HFF-Myc (cell line): ENCODE data around the gene BARHL1.

ENCODE experiments used
- DNase-seq: peaks from one replicate; pipeline ENCODE4 v3.0.0-alpha.2; 2011; ENCODE audit warnings: low read depth; ENCODE audit errors: extremely low read depth
- H3K4me3 ChIP-seq: replicated peaks from 2 replicates; pipeline ENCODE4 v1.5.1; 2011; ENCODE audit warnings: low read depth, mild to moderate bottlenecking, control low read depth, low read length
- TF ChIP-seq, protein P1 (sequence below): IDR thresholded peaks from 2 replicates; pipeline ENCODE4 v1.5.1; 2012; ENCODE audit warnings: mild to moderate bottlenecking, low read depth, low read length, control low read depth; ENCODE audit errors: missing control alignments

Gene BARHL1

DNA sequence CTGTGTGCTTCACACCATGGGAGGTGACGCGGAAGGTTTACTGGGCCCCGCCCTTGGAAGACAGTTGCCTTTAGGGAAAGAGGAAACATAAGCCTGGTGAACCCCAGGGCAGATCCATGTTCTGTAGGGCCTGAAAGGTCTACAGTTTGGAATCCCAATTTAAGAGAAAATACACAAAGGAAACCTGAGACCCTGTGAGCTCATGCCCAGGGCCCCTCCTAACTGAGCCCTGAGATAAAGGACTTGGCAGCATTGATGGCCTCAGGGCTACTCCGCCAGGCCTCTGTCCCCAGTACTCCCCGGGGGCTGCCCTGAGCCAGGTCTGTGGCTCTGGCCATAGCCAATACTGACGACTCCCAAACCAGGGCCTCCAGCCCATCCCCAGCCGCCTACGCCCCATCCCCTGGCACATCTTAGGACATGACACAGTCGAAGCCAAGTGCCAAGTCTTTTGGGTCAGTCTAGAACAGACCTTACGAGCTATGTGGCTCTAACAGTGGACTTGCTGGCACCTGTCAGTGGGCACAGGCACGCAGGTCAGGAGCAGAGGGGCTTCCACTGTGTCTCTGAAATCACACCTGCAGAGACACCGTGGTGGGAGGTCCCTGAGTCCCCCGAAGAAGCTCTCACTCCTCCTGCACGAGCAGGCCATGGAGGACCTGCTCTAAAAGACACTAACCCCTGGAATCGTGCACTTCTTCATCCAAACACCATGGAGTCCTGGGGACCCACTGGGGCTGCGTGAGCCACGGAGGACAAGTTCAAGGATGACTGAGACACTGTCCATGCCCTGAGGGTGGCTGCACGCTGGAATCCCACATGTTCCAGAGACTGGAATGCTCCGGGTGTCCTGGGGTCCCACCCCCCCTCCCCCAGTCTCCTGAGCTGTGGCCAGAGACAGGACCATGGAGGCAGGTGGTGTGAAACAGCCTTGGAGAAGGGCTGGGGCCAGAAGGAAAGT lies 40.3 kb upstream of the BARHL1 start:
- DNase-seq, result no peak
- TF ChIP-seq, protein P1, sequence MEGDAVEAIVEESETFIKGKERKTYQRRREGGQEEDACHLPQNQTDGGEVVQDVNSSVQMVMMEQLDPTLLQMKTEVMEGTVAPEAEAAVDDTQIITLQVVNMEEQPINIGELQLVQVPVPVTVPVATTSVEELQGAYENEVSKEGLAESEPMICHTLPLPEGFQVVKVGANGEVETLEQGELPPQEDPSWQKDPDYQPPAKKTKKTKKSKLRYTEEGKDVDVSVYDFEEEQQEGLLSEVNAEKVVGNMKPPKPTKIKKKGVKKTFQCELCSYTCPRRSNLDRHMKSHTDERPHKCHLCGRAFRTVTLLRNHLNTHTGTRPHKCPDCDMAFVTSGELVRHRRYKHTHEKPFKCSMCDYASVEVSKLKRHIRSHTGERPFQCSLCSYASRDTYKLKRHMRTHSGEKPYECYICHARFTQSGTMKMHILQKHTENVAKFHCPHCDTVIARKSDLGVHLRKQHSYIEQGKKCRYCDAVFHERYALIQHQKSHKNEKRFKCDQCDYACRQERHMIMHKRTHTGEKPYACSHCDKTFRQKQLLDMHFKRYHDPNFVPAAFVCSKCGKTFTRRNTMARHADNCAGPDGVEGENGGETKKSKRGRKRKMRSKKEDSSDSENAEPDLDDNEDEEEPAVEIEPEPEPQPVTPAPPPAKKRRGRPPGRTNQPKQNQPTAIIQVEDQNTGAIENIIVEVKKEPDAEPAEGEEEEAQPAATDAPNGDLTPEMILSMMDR, result no peak

DNA sequence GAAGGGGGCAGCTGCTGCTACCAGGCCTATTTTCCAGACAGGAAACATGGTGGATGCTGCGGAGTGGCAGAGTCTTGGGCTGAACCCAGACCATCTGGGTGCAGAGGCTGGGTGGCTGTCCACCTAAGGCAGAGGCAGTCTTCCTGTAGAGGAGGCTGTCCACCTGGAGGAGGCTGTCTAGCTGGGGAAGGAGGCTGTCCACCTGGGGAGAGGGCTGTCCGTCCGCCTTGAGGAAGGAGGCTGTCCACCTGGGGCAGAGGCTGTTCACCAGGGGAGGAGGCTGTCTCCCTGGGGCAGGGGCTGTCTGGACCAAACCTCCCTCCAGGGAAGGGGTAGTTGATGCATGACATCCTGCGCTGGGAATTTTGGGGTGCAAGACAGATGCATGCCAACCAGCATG lies 39.2 kb upstream of the BARHL1 start:
- no peak overlapping the region for H3K4me3 ChIP-seq
- no peak for DNase-seq

More for the DNA sequence above, 40.3 kb upstream of the BARHL1 start:
- H3K4me3 ChIP-seq, result no peak overlapping the region

DNA sequence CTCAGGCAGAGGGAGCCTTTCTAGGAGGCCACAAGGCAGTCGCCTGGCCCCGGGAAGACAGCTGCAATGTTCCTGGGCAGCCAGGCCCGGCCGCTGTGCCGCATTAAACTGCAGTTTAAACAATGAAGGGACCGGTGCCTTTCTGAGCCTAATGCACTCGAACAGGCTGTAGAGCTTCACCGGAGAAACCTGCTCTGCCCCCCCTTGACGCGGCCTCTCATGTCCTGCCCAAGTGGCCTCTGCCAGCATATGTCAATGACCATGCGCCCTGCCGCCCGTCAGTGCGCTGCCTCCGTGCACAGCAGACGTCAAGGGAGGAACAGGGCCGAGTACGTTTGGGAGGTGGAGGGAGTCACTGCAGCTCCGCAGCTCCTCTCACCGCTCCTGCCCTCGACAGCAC lies 38.4 kb upstream of the BARHL1 start:
- no peak for DNase-seq
- TF ChIP-seq, protein P1, result no peak
- no peak overlapping the region for H3K4me3 ChIP-seq

More for the DNA sequence above, 39.2 kb upstream of the BARHL1 start:
- TF ChIP-seq, protein P1, result no peak

DNA sequence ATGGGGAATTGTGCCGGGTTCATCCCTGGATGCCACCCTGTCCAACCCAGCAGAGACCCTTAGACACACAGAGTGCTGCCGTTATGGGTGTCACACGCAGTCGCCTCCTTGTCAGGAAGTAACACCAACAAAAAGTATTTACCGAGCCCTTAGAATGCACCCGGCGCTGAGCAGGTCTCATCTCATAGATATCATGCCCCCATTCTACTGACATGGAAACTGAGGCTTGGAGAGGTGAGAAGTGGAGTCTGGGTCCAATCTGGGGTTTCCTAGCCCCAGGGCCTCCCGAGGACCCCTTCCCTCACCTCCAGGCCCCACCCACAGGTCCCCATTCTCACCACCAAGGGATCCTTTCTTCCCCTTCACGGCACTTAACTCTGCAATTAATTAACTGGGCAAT lies 36.8 kb upstream of the BARHL1 start:
- TF ChIP-seq, protein P1, result no peak
- H3K4me3 ChIP-seq, result no peak overlapping the region
- DNase-seq, result no peak

DNA sequence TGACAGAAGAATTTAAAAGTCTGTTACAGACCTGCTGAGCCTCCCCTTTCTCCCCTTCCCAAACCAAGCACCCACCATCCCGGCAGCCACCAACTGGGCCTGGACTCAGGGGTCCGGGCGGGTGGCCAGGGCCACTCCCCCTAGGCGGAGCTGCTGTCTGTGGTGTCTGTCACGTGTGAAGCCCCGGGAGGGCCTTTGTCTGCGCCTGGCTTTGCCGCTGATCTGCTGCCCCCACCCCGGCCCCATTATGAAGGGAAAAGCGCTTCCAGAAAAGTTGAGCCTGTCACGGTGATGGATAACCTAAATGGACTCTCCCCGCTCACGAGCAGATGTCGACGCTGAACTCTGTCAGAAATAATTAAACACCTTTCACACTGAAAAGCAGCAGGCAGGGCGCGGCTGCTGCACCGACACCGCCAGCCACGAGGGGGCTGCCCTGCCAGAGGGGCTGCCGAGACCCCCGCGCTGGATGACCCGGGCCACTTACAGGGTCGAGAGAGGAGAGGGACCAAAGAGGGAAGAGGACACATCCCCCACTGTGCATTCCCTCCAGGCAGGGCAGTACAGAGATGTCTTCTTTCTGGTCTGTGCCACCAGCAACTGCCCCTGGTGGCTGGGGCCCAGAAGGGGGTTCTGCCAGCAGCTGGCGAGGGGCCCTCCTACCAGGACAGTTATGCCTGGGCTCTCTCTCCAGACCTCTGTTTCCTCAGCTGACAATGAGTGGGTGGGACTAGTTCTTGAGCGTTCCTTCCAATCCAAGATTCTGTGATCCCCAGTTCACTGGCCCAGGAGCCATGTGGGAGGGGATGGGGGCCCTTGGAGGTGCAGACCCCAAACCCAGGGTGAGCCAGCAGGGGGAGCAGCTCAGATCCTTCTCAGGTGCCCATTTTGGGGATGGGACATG lies 36.0 kb upstream of the BARHL1 start:
- H3K4me3 ChIP-seq, result no peak overlapping the region
- TF ChIP-seq, protein P1, result peak; percentile 27
- no peak for DNase-seq

DNA sequence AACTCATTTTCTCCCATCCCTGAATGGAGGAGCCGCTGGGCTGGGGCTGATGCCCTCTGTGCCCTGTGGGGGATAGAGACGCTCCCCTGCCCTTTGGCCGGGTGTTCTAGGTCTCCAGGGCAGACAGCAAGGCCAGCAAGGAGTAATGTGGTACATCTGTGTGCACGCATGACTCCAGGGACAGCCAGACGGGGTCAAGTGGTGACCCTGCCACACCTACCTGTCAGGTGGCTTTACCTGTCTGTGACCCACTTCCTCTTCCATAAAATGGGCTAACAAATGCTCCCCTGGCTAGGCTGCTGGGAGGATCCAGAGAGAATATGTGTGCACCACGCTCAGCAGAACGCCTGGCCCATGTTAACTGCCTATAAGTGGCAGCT lies 35.4 kb upstream of the BARHL1 start:
- TF ChIP-seq, protein P1, result no peak
- H3K4me3 ChIP-seq, result no peak overlapping the region
- no peak for DNase-seq
